ENCODE data around the gene CCDC80.

The CCDC80 gene

GRCh38 chr3:112594856-112595255 is 46.1 kb downstream of the CCDC80 start:
- no peak for TF ChIP-seq CTCF (IDR thresholded peaks at IDR 0.05; ENCODE audit: borderline replicate concordance, insufficient read depth, low read depth, low read length)

GRCh38 chr3:112593258-112593657 is 47.7 kb downstream of the CCDC80 start:
- H3K4me3 ChIP-seq (ENCODE audit: low read depth, low read length) = no peak overlapping the region
- no peak for TF ChIP-seq CTCF (IDR thresholded peaks at IDR 0.05; ENCODE audit: borderline replicate concordance, insufficient read depth, low read depth, low read length)

More at GRCh38 chr3:112594856-112595255, 46.1 kb downstream of the CCDC80 start:
- H3K4me3 ChIP-seq (ENCODE audit: low read depth, low read length) = no peak overlapping the region

- no peak overlapping the region for H3K4me3 ChIP-seq (ENCODE audit: low read depth, low read length)
- TF ChIP-seq CTCF (IDR thresholded peaks at IDR 0.05; ENCODE audit: borderline replicate concordance, insufficient read depth, low read depth, low read length) = no peak
These were observed 53.6 kb downstream of the CCDC80 start for GRCh38 chr3:112587336-112587735.

- TF ChIP-seq CTCF (IDR thresholded peaks at IDR 0.05; ENCODE audit: borderline replicate concordance, insufficient read depth, low read depth, low read length) = no peak
- H3K4me3 ChIP-seq (ENCODE audit: low read depth, low read length) = no peak overlapping the region
These were observed 55.2 kb downstream of the CCDC80 start for GRCh38 chr3:112585782-112586181.

DNA sequence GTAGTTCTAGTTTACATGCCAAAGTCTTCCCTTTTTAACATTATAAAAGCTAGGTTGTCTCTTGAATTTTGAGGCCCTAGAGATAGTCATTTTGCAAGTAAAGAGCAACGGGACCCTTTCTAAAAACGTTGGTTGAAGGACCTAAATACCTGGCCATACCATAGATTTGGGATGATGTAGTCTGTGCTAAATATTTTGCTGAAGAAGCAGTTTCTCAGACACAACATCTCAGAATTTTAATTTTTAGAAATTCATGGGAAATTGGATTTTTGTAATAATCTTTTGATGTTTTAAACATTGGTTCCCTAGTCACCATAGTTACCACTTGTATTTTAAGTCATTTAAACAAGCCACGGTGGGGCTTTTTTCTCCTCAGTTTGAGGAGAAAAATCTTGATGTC is 57.8 kb downstream of the CCDC80 start:
- H3K4me3 ChIP-seq (ENCODE audit: low read depth, low read length) = no peak overlapping the region
- TF ChIP-seq CTCF (IDR thresholded peaks at IDR 0.05; ENCODE audit: borderline replicate concordance, insufficient read depth, low read depth, low read length) = no peak

- TF ChIP-seq CTCF (IDR thresholded peaks at IDR 0.05; ENCODE audit: borderline replicate concordance, insufficient read depth, low read depth, low read length) = peak; percentile 44; the same call in 1 of the 2 replicates
- H3K4me3 ChIP-seq (ENCODE audit: low read depth, low read length) = no peak overlapping the region
These were observed 58.6 kb downstream of the CCDC80 start for GRCh38 chr3:112582244-112582874.

DNA sequence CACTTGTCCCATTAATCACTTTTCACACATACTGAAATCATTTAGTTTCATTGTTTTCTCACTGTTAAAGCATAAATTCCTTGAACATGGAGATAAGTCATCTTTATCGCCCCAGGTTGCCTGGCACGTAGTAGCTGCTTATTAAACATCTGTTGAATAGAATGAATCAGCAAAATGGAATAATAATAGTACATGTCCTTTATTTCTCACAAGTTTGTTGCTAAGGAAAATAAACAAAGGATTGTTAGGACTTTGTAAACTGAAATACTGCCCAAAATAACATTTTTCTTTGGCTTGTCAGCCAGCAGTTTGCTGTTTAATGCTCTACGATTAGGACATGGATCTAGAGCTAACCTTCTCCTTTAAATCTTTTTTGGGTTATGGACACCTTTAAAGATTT is 61.2 kb downstream of the CCDC80 start:
- no peak for TF ChIP-seq CTCF (IDR thresholded peaks at IDR 0.05; ENCODE audit: borderline replicate concordance, insufficient read depth, low read depth, low read length)

More for the DNA sequence above, 61.2 kb downstream of the CCDC80 start:
- H3K4me3 ChIP-seq (ENCODE audit: low read depth, low read length) = no peak overlapping the region

Data from GM12875 (cell line).